Right lobe of liver (tissue), 4 donors: ENCODE results near the gene LGR5.

Experiments
- CTCF ChIP-seq, 4 donors: fragments of 200-600 bp in 3 of 4; fragments of 450-650 bp in 1 of 4; IDR thresholded peaks; one replicate each; pipeline versions ENCODE4 v1.5.1 to v1.8.0; 2016 to 2022; ENCODE audit warnings: antibody characterized with exemption in 4 of 4, mild to moderate bottlenecking in 2 of 4
- POLR2A ChIP-seq: fragments of 450-650 bp; IDR thresholded peaks from one replicate; pipeline ENCODE4 v1.6.1; 2017; ENCODE audit warnings: antibody characterized with exemption, mild to moderate bottlenecking
- donor health status: DM: no; HTN: no; CAD: no.
- donor health status: DM: no; HTN: no; CAD: no.
- donor health status: DM: no; HTN: yes; CAD: no.

DNA sequence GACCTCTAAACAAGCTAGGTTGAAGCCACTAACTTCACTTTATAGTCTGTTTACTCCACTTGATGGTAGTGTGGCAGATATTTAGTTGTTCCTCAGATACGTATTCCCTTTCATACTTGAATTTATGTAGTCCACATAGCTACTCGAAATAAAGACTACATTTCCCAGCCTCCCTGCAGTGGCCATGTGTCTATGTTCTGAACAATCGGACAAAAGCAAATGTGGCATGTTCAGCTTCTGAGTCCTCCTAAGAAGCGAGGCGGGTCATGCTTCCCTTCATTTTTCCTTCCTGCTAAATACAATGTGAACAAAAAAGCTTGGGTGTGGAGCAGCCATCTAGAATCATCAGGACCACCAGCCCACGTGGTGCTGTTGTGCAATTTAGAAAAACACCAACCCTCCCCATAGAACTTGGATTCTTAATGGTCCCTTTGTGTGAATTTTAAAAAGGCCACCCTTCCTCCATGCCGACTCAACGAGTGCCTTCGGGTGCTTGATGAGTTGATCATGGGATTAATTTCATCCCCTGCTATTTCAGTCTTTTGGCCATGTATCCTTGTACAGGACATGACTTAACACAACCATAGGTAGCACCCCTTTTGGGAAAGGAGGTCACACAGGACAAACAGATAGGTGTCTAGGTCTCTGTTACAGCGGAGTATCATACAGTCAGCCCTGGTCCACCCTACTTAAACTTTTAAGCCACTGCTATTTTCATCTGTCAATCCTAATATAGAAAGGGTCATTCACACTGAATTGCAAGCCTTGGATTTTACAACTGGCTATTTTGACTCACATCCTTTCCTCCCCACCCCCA is 163.4 kb downstream of the LGR5 start:
- TF ChIP-seq POLR2A (no peak), CTCF (IDR thresholded peaks at IDR 0.05) (no peak)
